ENCODE results near the gene CCDC148. TPM values are rescaled to one million over a fixed set of nuclear protein-coding genes. Genes with fewer than 3 reads are reported as not detected.
"Not testable (repeated sequence)": the region's sequence is repeated elsewhere in the genome, so short reads cannot be mapped to it uniquely, and the experiment has no call there.

Gene CCDC148
- polyA plus RNA-seq, 5 donors = 2.7 to 5.4 (median 5.2) TPM

GRCh38 chr2:158357122-158357521 is 99.4 kb downstream of the CCDC148 start:
- DNase-seq = no peak

- DNase-seq = not testable (repeated sequence)
These were observed 105.1 kb downstream of the CCDC148 start for GRCh38 chr2:158351466-158351816.

DNA sequence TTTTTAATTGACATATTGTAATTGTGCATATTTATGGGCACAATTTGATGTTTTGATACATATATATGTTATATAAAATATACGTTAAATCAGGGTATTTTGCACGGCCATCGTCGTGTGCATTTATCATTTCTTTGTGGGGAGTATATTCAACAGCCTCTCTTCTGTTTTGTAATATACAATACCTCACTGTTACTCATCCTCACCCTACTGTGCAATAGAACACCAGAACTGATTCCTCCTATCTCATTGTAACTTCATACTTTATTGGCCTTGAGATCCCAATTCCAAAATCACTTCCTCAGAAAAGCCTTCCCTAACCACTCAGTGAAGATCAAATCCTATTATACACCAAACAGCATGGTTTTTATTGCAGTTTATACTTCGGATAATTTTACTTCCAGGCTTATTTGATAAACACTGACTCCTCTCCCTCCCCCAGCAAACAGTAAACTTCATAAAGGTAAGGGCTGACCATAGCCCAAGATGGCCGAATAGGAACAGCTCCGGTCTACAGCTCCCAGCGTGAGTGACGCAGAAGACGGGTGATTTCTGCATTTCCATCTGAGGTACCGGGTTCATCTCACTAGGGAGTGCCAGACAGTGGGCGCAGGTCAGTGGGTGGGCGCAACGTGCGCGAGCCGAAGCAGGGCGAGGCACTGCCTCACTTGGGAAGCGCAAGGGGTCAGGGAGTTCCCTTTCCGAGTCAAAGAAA is 105.6 kb downstream of the CCDC148 start:
- DNase-seq = not testable (repeated sequence)

DNA sequence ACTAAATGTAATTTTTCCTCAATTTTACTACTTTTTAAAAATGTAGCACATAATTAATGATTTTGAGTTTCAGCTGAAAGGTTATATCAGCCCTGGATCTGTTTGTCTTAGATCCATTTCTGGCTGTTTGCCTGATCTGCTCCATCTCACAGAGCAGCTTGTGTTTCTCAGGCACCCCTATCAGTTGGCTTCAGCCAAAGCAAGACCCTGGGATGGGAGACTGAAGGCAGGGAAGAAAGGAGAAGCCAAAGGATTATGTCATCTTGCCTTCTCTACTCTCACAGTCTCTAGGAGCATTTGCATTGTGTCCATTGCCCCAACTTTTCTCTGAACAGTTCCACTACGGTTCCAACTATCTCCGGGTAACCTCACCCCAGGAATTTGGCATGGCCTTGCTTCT is 110.5 kb downstream of the CCDC148 start:
- DNase-seq = peak in 1 of 2 donors; percentile 15

- DNase-seq = no peak
These were observed 117.0 kb downstream of the CCDC148 start for GRCh38 chr2:158339513-158339912.

DNA sequence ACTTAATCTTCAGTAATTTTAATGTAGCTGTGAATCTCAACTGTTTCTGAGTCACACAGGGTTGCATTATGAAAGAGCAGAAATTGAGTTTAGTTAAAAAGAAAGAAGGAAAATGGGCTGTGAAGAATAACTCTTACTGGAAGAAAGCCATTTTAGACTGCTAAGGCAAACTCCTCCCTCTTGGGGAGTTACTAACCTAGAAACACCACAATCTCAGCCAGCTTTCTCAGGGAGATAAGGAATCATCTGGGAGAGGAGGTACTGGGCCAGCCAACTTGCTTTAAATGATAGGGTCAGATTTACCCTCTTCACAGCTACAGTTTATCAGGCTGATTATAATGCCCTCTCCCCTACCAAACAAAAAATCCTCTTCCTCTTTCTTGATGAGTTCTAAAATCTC is 119.5 kb downstream of the CCDC148 start:
- DNase-seq = no peak

GRCh38 chr2:158331799-158332198 is 124.8 kb downstream of the CCDC148 start:
- not testable (repeated sequence) for DNase-seq

DNA sequence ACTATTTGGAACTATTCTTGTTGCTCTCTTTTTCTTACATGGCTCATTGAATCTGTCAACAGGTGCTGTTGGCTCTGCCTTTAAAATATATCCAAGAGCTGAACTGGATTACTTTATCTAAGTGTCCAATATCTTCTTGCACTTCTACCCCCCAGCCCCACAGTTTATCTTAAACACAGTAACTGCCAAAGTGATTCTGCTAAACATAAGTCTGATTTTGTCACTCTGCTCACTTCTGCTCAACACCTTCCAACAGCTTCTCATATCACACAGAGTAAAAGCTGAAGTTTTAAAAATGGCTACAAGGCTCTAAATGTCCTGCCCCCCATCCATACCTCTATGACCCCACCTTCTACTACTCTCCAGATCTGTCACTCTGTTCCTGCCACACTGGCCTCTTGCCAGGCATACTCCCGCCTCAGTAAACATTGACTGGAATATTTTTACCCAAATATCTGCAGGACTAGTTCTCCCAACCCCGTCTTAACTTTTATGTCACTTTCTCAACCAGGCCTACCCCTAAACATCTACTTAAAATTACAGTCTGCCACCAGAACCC is 130.7 kb downstream of the CCDC148 start:
- DNase-seq = no peak

GRCh38 chr2:158325031-158325781 is 131.3 kb downstream of the CCDC148 start:
- no peak for DNase-seq

- DNase-seq = no peak
These were observed 133.2 kb downstream of the CCDC148 start for GRCh38 chr2:158323381-158323780.

DNA sequence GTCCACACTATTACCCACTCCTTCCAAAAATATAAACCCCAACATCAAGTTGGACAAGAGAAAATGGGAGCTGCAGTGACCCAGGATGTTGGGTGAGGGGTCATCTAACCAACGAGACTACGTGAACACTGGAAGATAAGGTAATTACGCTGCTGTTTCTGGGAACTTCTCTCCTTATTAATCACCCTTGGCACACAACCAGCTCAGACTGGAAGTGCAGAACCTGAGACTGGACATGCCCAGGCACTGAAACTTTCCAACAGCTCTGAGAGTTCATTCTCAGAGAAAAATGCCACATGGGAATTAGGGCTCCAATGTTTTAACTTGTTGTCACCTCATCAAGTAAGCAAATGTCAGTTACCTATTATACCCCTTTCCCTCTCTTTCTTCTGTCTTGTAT is 135.3 kb downstream of the CCDC148 start:
- no peak for DNase-seq

DNA sequence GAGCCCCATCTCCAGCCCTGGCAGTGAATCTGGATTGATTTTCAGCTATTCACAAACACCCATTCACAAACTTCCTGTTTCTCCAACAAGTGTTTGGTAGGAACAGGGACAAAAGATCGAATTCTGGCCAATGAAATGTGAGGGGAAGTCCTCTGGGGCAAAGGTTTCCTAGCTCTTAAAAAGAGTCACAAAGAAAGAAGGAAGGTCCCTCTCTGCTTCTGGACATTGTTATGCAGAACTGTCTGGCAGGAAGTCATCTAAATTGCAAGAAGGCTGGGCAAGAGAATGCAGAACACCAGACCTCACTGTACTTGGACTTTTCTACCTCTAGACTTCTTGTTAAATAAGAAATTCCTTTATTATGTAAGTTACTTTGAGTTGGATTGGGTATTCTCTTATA is 137.3 kb downstream of the CCDC148 start:
- no peak for DNase-seq

- no peak for DNase-seq
These were observed 138.9 kb downstream of the CCDC148 start for GRCh38 chr2:158317642-158318041.

DNA sequence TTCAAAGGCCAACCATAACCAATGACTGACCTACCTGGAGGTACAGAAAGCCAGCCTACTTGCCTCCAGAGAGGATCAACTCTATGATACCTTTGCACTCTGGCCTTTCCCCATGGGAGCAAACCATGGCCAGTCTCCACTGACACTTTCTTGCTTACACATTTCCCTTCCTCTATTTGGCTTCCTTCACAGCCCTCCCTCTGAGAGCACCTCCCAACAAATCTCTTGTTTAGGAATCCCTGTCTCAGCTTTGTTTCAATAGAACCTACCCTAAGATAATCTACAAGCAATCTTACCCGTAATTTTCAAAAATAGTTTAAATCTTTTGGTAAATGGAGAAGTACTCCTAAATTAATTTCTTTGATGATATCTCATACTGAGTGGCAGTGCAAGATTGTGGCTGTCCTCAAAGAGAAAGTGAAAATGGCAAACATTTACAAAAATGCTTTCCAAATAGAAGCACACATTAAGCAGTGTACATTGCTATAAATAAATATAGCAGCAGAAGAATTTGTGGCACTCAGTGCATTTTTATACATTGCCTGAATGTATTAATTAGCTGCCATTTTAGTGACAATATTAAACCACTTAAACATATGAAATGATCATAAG is 140.6 kb downstream of the CCDC148 start:
- DNase-seq = no peak

DNA sequence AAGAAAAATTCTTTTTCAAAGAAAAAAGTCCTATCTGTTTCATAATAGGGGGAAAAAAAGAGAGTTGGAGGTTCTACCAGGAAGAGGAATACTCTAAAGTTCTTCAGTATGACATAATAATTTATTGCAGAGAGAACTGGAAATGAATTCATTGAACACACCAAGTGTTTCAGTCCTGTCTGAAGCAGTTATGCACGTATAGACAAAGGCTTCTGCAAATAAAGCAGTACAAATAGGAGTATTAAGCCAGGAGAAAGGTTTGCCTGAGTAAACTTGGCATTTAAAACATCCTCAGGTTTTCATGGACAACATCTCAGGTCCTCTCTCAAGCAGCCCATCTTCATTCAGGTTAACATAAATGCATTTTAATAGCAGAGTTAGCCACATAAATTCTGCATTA is 141.6 kb downstream of the CCDC148 start:
- DNase-seq = no peak

GRCh38 chr2:158313734-158314133 is 142.8 kb downstream of the CCDC148 start:
- DNase-seq = no peak

DNA sequence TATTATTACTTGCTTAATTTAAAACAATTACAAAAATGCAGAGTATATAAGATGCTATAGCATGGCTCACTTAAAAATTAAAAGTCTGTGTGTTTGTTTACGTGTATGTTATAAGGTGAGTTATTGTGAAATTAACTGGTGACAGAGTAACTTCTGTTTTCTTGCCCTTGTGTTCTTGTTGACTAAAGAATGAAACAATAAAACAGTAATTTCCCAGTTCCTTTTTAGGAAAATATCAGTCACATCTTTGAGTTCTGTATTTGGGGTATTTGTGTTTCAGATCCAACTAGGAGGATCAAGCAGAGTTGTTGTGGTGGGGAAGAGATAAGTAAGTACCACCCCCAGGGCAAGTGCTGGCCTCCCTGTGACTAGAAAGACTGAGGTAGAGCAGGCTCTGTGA is 143.6 kb downstream of the CCDC148 start:
- DNase-seq = no peak

- not testable (repeated sequence) for DNase-seq
These were observed 146.1 kb downstream of the CCDC148 start for GRCh38 chr2:158310407-158310806.

- DNase-seq = no peak
These were observed 151.1 kb downstream of the CCDC148 start for GRCh38 chr2:158305501-158305900.

GRCh38 chr2:158300394-158300793 is 156.2 kb downstream of the CCDC148 start:
- no peak for DNase-seq

DNA sequence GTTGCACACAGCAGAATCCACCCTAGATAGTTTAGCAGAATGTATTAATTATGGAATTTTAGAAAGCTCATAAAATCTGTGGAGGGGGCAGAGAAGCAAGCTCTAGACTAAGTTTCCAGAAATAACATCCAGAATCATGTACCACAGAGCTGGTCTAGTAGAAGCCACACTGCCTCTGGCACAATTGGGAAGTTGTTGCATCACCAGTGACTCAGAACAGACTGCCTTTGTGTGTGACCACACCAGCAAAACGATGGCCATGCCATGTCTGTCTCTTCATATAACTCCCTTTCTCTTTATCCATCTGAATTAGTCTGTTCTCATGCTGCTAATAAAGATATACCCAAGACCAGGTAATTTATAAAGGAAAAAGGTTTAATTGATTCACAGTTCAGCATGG is 158.9 kb downstream of the CCDC148 start:
- DNase-seq = no peak

GRCh38 chr2:158297120-158297519 is 159.4 kb downstream of the CCDC148 start:
- no peak for DNase-seq

- DNase-seq = no peak
These were observed 162.8 kb downstream of the CCDC148 start for GRCh38 chr2:158293722-158294121.

Measured in right lung (tissue), 5 donors.